IMR-90 (cell line): ENCODE data around the gene ZNF311. TPM values are rescaled to one million over a fixed set of nuclear protein-coding genes. Genes with fewer than 3 reads are reported as not detected.

Experiments used
- ATAC-seq: fragments of 200-7000 bp; cut with Tn5 transposase; 2 replicates; pipeline ENCODE4 v1.9.1; 2020; ENCODE audit warnings: low read depth, mild to moderate bottlenecking, moderate library complexity
- BruUV-seq: library from RNA; stranded (reverse); fragments of 400-500 nt; replicated peaks from 2 replicates; lab custom pipeline; 2021; lab: Mats Ljungman, UMichigan
- CTCF ChIA-PET: fragments of 300-600 bp; formaldehyde crosslinking; extraction: SDS; loops from one replicate; lab custom pipeline; 2021; ENCODE audit warnings: antibody characterized with exemption; lab: Yijun Ruan, JAX
- POLR2A ChIA-PET: fragments of 300-600 bp; sonication (Branson Sonifier 250); formaldehyde crosslinking; loops from one replicate; lab custom pipeline; 2022; ENCODE audit warnings: antibody characterized with exemption; ENCODE audit not compliant: unreplicated experiment; lab: Charles Lee
- DNase-seq: peaks from one replicate; pipeline ENCODE4 v3.0.0; 2013
- H2AFZ ChIP-seq: replicated peaks from 2 replicates; pipeline ENCODE3; 2013; ENCODE audit warnings: low read length, mild to moderate bottlenecking; ENCODE audit not compliant: poor library complexity
- H2AK5ac ChIP-seq: 2 replicates; pipeline ENCODE4 v1.6.1; 2013; ENCODE audit warnings: low read depth, low read length, inconsistent platforms
- H2AK9ac ChIP-seq: replicated peaks from 2 replicates; pipeline ENCODE3; 2013; ENCODE audit warnings: mild to moderate bottlenecking, low read depth, low read length, moderate library complexity; ENCODE audit not compliant: poor library complexity
- H2BK120ac ChIP-seq: 2 replicates; pipeline ENCODE4 v1.6.1; 2013; ENCODE audit warnings: low read depth, low read length, inconsistent platforms
- H2BK15ac ChIP-seq: 3 replicates; pipeline ENCODE4 v1.6.1; 2013; ENCODE audit warnings: low read depth, low read length, inconsistent platforms
- H2BK20ac ChIP-seq: 2 replicates; pipeline ENCODE4 v1.6.1; 2013; ENCODE audit warnings: low read depth, mild to moderate bottlenecking, inconsistent platforms, low read length, moderate library complexity
- H2BK5ac ChIP-seq: 2 replicates; pipeline ENCODE4 v1.6.1; 2013; ENCODE audit warnings: mild to moderate bottlenecking, low read depth, low read length, inconsistent platforms; ENCODE audit not compliant: poor library complexity, severe bottlenecking
- H3K14ac ChIP-seq: replicated peaks from 2 replicates; pipeline ENCODE4 v1.6.1; 2013; ENCODE audit warnings: low read depth, low read length, inconsistent platforms
- H3K18ac ChIP-seq: 2 replicates; pipeline ENCODE4 v1.6.1; 2013; ENCODE audit warnings: low read depth, low read length, control low read depth
- H3K23ac ChIP-seq: 2 replicates; pipeline ENCODE4 v1.6.1; 2013; ENCODE audit warnings: low read depth, low read length, inconsistent platforms
- H3K27ac ChIP-seq: 2 replicates; pipeline ENCODE4 v1.5.1; 2013; ENCODE audit warnings: mild to moderate bottlenecking, control low read depth, low read length; ENCODE audit not compliant: insufficient read depth
- H3K27me3 ChIP-seq: 2 replicates; pipeline ENCODE4 v1.6.1; 2013; ENCODE audit warnings: low read length; ENCODE audit not compliant: control insufficient read depth, insufficient read depth
- H3K36me3 ChIP-seq: 2 replicates; pipeline ENCODE4 v1.6.1; 2013; ENCODE audit warnings: low read length, mixed read lengths; ENCODE audit not compliant: control insufficient read depth, insufficient read depth
- H3K4ac ChIP-seq: 2 replicates; pipeline ENCODE4 v1.6.1; 2013; ENCODE audit warnings: low read depth, low read length, inconsistent platforms
- H3K4me1 ChIP-seq: 2 replicates; pipeline ENCODE4 v1.6.1; 2013; ENCODE audit warnings: low read length, mixed read lengths; ENCODE audit not compliant: control insufficient read depth, insufficient read depth
- H3K4me2 ChIP-seq: 2 replicates; pipeline ENCODE4 v1.6.1; 2013; ENCODE audit warnings: low read depth, mild to moderate bottlenecking, control low read depth, low read length, moderate library complexity
- H3K4me3 ChIP-seq: 2 replicates; pipeline ENCODE4 v1.5.1; 2013; ENCODE audit warnings: low read depth, mild to moderate bottlenecking, control low read depth, low read length, moderate library complexity; ENCODE audit not compliant: insufficient read depth
- H3K56ac ChIP-seq: 2 replicates; pipeline ENCODE4 v1.6.1; 2013; ENCODE audit warnings: low read length, inconsistent platforms; ENCODE audit not compliant: insufficient read depth; ENCODE audit errors: extremely low read depth
- H3K79me1 ChIP-seq, 2 experiments: 2 replicates each; pipeline ENCODE4 v1.6.1; 2013; ENCODE audit warnings: low read length in 2 of 2, inconsistent platforms in 1 of 2, low read depth in 1 of 2
- H3K9ac ChIP-seq: 2 replicates; pipeline ENCODE4 v1.6.1; 2013; ENCODE audit warnings: low read depth, low read length, control low read depth
- H3K9me1 ChIP-seq: 2 replicates; pipeline ENCODE4 v1.6.1; 2013; ENCODE audit warnings: low read length, inconsistent platforms; ENCODE audit not compliant: insufficient read depth
- H3K9me3 ChIP-seq: 2 replicates; pipeline ENCODE4 v1.6.1; 2013; ENCODE audit warnings: low read length; ENCODE audit not compliant: control insufficient read depth, insufficient read depth
- H4K20me1 ChIP-seq: 2 replicates; pipeline ENCODE4 v1.6.1; 2013; ENCODE audit warnings: low read length, inconsistent platforms; ENCODE audit not compliant: insufficient read depth
- H4K5ac ChIP-seq: 2 replicates; pipeline ENCODE4 v1.6.1; 2013; ENCODE audit warnings: mild to moderate bottlenecking, low read depth, low read length, control low read depth
- H4K8ac ChIP-seq, 2 experiments: 2 replicates each; pipeline ENCODE4 v1.6.1; 2013; ENCODE audit warnings: low read depth in 2 of 2, low read length in 2 of 2, control low read depth in 1 of 2, inconsistent platforms in 1 of 2
- H4K91ac ChIP-seq: 2 replicates; pipeline ENCODE4 v1.6.1; 2013; ENCODE audit warnings: low read depth, low read length, inconsistent platforms; ENCODE audit not compliant: insufficient read depth
- BHLHE40 ChIP-seq: fragments of 150-350 bp; IDR thresholded peaks from 2 replicates; pipeline ENCODE4 v1.6.1; 2016; ENCODE audit warnings: mild to moderate bottlenecking, low read depth, low read length
- CEBPB ChIP-seq: IDR thresholded peaks from 2 replicates; pipeline ENCODE4 v1.6.1; 2012; ENCODE audit warnings: low read depth, low read length, improper control_type of control experiment
- CHD1 ChIP-seq: IDR thresholded peaks from 2 replicates; pipeline ENCODE4 v1.6.1; 2012; ENCODE audit warnings: low read depth, low read length, improper control_type of control experiment
- FOS ChIP-seq: fragments of 150-350 bp; IDR thresholded peaks from 2 replicates; pipeline ENCODE4 v1.6.1; 2016; ENCODE audit warnings: low read depth, low read length
- MAFK ChIP-seq: IDR thresholded peaks from 2 replicates; pipeline ENCODE4 v1.6.1; 2012; ENCODE audit warnings: low read depth, low read length, improper control_type of control experiment
- MAZ ChIP-seq: IDR thresholded peaks from 2 replicates; pipeline ENCODE4 v1.6.1; 2012; ENCODE audit warnings: low read depth, mild to moderate bottlenecking, low read length, improper control_type of control experiment, moderate library complexity, borderline replicate concordance
- MXI1 ChIP-seq: IDR thresholded peaks from 2 replicates; pipeline ENCODE4 v1.6.1; 2012; ENCODE audit warnings: low read depth, mild to moderate bottlenecking, low read length, moderate library complexity, borderline replicate concordance
- NFE2L2 ChIP-seq: fragments of 150-350 bp; IDR thresholded peaks from 2 replicates; pipeline ENCODE4 v1.6.1; 2016; ENCODE audit warnings: low read depth, mild to moderate bottlenecking, low read length
- POLR2A ChIP-seq: IDR thresholded peaks from 2 replicates; pipeline ENCODE4 v1.6.1; 2012; ENCODE audit warnings: mild to moderate bottlenecking, low read depth, low read length
- RAD21 ChIP-seq: IDR thresholded peaks from 2 replicates; pipeline ENCODE4 v1.6.1; 2012; ENCODE audit warnings: low read length, improper control_type of control experiment
- RCOR1 ChIP-seq: IDR thresholded peaks from 2 replicates; pipeline ENCODE4 v1.6.1; 2012; ENCODE audit warnings: mild to moderate bottlenecking, low read length, improper control_type of control experiment; ENCODE audit not compliant: insufficient replicate concordance
- RFX5 ChIP-seq: IDR thresholded peaks from 2 replicates; pipeline ENCODE4 v1.8.0; 2012; ENCODE audit warnings: low read depth, mild to moderate bottlenecking, low read length, moderate library complexity
- SMC3 ChIP-seq: fragments of 150-350 bp; IDR thresholded peaks from 2 replicates; pipeline ENCODE4 v1.6.1; 2016; ENCODE audit warnings: low read depth, mild to moderate bottlenecking, antibody characterized with exemption, low read length, moderate library complexity
- USF2 ChIP-seq: fragments of 150-350 bp; IDR thresholded peaks from 2 replicates; pipeline ENCODE4 v1.6.1; 2017; ENCODE audit warnings: mild to moderate bottlenecking, antibody characterized with exemption, low read length, low read depth
- WGBS, 2 experiments: methylation state at CpG; one replicate each; pipeline versions ENCODE4 v1.1.5 to v1.1.7; 2013; ENCODE audit warnings: missing lambda C conversion rate in 2 of 2; ENCODE audit not compliant: insufficient read length in 1 of 2; ENCODE audit errors: extremely low coverage in 2 of 2; 5-methylcytosine and 5-hydroxymethylcytosine counted together
- dilution Hi-C: fragments of 300-500 bp; cut with HindIII; formaldehyde crosslinking; loops from one replicate; pipeline ENCODE4 v1.14.3; 2018; ENCODE audit warnings: low sequenced_read_pairs; ENCODE audit not compliant: unreplicated experiment
- in situ Hi-C: fragments of 300-500 bp; cut with MboI; formaldehyde crosslinking; loops from 3 replicates; pipeline ENCODE4 v1.14.3; 2019; ENCODE audit warnings: low sequenced_read_pairs, inconsistent platforms, mixed read lengths
- intact Hi-C: fragments of 100-400 bp; cut with micrococcal nuclease; formaldehyde crosslinking; loops from 2 replicates; pipeline ENCODE4 v1.10.0; 2022
- polyA plus RNA-seq, 3 experiments: library from polyadenylated mRNA; depleted of rRNA; stranded (reverse); fragments of >200 nt; gene quantifications; 2 replicates each; pipeline ENCODE4 v1.2.3, GENCODE V29; 2012; ENCODE audit warnings: low replicate concordance in 1 of 3
- total RNA-seq: library from RNA; depleted of rRNA; stranded (reverse); fragments of >200 nt; gene quantifications from 2 replicates; pipeline ENCODE4 v1.2.3, GENCODE V29; 2012
- TF ChIP-seq, protein P1 (sequence below): fragments of 150-350 bp; IDR thresholded peaks from 2 replicates; pipeline ENCODE4 v1.6.1; 2016; ENCODE audit warnings: low read depth, mild to moderate bottlenecking, low read length, moderate library complexity, borderline replicate concordance
- TF ChIP-seq, protein P2 (sequence below): conservative IDR thresholded peaks from 2 replicates; pipeline ENCODE4 v1.5.1; 2012; ENCODE audit warnings: mild to moderate bottlenecking, low read depth, low read length, improper control_type of control experiment

The ZNF311 gene
- total and polyA plus RNA-seq, 2 of the 4 experiments (the other 2 are of a cell fraction): 0.34 to 0.36 TPM

GRCh38 chr6:28996844-28997510 lies 8.1 kb downstream of the ZNF311 start:
- H3K9me3 ChIP-seq: no peaks in the 10 kb centered on the region
- no peaks in the 10 kb centered on the region for H3K27me3 ChIP-seq
- H2AK9ac ChIP-seq: no peak overlapping the region
- H3K36me3 ChIP-seq: no peaks in the 10 kb centered on the region
- ChIA-PET POLR2A (no interaction called here), CTCF (no interaction called here)
- no peak overlapping the region for H4K91ac ChIP-seq
- H3K9me1 ChIP-seq: no peaks in the 10 kb centered on the region
- no peak overlapping the region for H3K4ac ChIP-seq
- no peak overlapping the region for H3K9ac ChIP-seq
- no peak overlapping the region for H3K4me3 ChIP-seq
- H2BK20ac ChIP-seq: no peak overlapping the region
- DNase-seq (peak; percentile 25), ATAC-seq (no peak)
- intact Hi-C loops: no loop called here
- H2BK15ac ChIP-seq: no peak overlapping the region
- dilution Hi-C loops: no loop called here
- no peaks in the 10 kb centered on the region for H4K20me1 ChIP-seq
- no peak overlapping the region for H2BK5ac ChIP-seq
- H4K8ac ChIP-seq: no peak overlapping the region
- no peak overlapping the region for H3K27ac ChIP-seq
- H2BK120ac ChIP-seq: no peak overlapping the region
- no peaks in the 10 kb centered on the region for H3K79me1 ChIP-seq
- in situ Hi-C loops: no loop called here
- H3K23ac ChIP-seq: no peak overlapping the region
- no peak overlapping the region for H2AFZ ChIP-seq
- WGBS, 2 experiments: 29% methylated on average over 1 of the region's 2 CpGs; no CpG with 5 or more reads in 1 of the 2 experiments
- no peak overlapping the region for H3K4me2 ChIP-seq
- no TSS peak for BruUV-seq
- no peak overlapping the region for H4K5ac ChIP-seq
- H3K4me1 ChIP-seq: no peaks in the 10 kb centered on the region
- H2AK5ac ChIP-seq: no peak overlapping the region
- no peak overlapping the region for H3K14ac ChIP-seq
- H3K56ac ChIP-seq: no peak overlapping the region
- no peak for TF ChIP-seq MXI1
- no peak for TF ChIP-seq FOS
- TF ChIP-seq RCOR1: no peak
- TF ChIP-seq POLR2A: no peak
- TF ChIP-seq USF2: no peak
- no peak for TF ChIP-seq BHLHE40
- TF ChIP-seq, protein P1, sequence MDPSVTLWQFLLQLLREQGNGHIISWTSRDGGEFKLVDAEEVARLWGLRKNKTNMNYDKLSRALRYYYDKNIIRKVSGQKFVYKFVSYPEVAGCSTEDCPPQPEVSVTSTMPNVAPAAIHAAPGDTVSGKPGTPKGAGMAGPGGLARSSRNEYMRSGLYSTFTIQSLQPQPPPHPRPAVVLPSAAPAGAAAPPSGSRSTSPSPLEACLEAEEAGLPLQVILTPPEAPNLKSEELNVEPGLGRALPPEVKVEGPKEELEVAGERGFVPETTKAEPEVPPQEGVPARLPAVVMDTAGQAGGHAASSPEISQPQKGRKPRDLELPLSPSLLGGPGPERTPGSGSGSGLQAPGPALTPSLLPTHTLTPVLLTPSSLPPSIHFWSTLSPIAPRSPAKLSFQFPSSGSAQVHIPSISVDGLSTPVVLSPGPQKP: no peak
- TF ChIP-seq MAFK: no peak
- no peak for TF ChIP-seq MAZ
- no peak for TF ChIP-seq SMC3
- no peak for TF ChIP-seq RFX5
- no peak for TF ChIP-seq CHD1
- TF ChIP-seq CEBPB: no peak
- TF ChIP-seq, protein P2, sequence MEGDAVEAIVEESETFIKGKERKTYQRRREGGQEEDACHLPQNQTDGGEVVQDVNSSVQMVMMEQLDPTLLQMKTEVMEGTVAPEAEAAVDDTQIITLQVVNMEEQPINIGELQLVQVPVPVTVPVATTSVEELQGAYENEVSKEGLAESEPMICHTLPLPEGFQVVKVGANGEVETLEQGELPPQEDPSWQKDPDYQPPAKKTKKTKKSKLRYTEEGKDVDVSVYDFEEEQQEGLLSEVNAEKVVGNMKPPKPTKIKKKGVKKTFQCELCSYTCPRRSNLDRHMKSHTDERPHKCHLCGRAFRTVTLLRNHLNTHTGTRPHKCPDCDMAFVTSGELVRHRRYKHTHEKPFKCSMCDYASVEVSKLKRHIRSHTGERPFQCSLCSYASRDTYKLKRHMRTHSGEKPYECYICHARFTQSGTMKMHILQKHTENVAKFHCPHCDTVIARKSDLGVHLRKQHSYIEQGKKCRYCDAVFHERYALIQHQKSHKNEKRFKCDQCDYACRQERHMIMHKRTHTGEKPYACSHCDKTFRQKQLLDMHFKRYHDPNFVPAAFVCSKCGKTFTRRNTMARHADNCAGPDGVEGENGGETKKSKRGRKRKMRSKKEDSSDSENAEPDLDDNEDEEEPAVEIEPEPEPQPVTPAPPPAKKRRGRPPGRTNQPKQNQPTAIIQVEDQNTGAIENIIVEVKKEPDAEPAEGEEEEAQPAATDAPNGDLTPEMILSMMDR: no peak
- TF ChIP-seq NFE2L2: no peak
- no peak for TF ChIP-seq RAD21
- H3K18ac ChIP-seq: no peak overlapping the region
